H9 (cell line): Measurements from ENCODE around the gene HDAC7. TPM values are rescaled to one million over a fixed set of nuclear protein-coding genes. Genes with fewer than 3 reads are reported as not detected.

Source experiments
- DNase-seq: peaks from one replicate; pipeline ENCODE4 v3.0.0-alpha.2; 2017
- H2AFZ ChIP-seq: one replicate; pipeline ENCODE4 v1.6.1; 2013; ENCODE audit warnings: mild to moderate bottlenecking, low read length, control low read depth, moderate library complexity
- H2AK5ac ChIP-seq: 2 replicates; pipeline ENCODE4 v1.6.1; 2013; ENCODE audit warnings: low read length, control low read depth, mixed read lengths; ENCODE audit not compliant: insufficient read length
- H2BK120ac ChIP-seq: one replicate; pipeline ENCODE4 v1.6.1; 2013; ENCODE audit warnings: low read depth, mild to moderate bottlenecking, low read length, control low read depth, inconsistent platforms; ENCODE audit not compliant: poor library complexity, severe bottlenecking
- H2BK12ac ChIP-seq: 2 replicates; pipeline ENCODE4 v1.6.1; 2013; ENCODE audit warnings: low read length, control low read depth, mixed read lengths, low read depth; ENCODE audit not compliant: insufficient read length
- H2BK15ac ChIP-seq: 2 replicates; pipeline ENCODE4 v1.6.1; 2013; ENCODE audit warnings: low read depth, low read length, control low read depth
- H2BK20ac ChIP-seq: one replicate; pipeline ENCODE4 v1.6.1; 2013; ENCODE audit warnings: low read depth, mild to moderate bottlenecking, low read length, control low read depth, inconsistent platforms; ENCODE audit not compliant: poor library complexity, severe bottlenecking
- H2BK5ac ChIP-seq: 2 replicates; pipeline ENCODE4 v1.6.1; 2013; ENCODE audit warnings: low read length, control low read depth, mixed read lengths; ENCODE audit not compliant: insufficient read length
- H3K14ac ChIP-seq: 2 replicates; pipeline ENCODE4 v1.6.1; 2013; ENCODE audit warnings: low read length, control low read depth; ENCODE audit not compliant: insufficient read depth
- H3K18ac ChIP-seq: 2 replicates; pipeline ENCODE4 v1.6.1; 2013; ENCODE audit warnings: low read depth, mild to moderate bottlenecking, mixed read lengths, low read length, control low read depth; ENCODE audit not compliant: insufficient read length
- H3K23ac ChIP-seq: 2 replicates; pipeline ENCODE4 v1.6.1; 2013; ENCODE audit warnings: low read length, control low read depth, mixed read lengths, low read depth; ENCODE audit not compliant: insufficient read length
- H3K23me2 ChIP-seq: 2 replicates; pipeline ENCODE4 v1.6.1; 2013; ENCODE audit warnings: low read depth, mild to moderate bottlenecking, mixed read lengths, low read length, control low read depth; ENCODE audit not compliant: insufficient read length, poor library complexity, severe bottlenecking
- H3K27ac ChIP-seq: 2 replicates; pipeline ENCODE4 v1.5.1; 2013; ENCODE audit warnings: low read length, control low read depth, mixed read lengths, low read depth; ENCODE audit not compliant: insufficient read length
- H3K27me3 ChIP-seq: 2 replicates; pipeline ENCODE4 v1.6.1; 2013; ENCODE audit warnings: low read length, control low read depth, inconsistent platforms; ENCODE audit not compliant: insufficient read depth
- H3K4ac ChIP-seq: 2 replicates; pipeline ENCODE4 v1.6.1; 2013; ENCODE audit warnings: low read depth, mild to moderate bottlenecking, control low read depth, inconsistent platforms, low read length, moderate library complexity
- H3K4me1 ChIP-seq: 2 replicates; pipeline ENCODE4 v1.6.1; 2013; ENCODE audit warnings: low read length, control low read depth, inconsistent platforms; ENCODE audit not compliant: insufficient read depth
- H3K4me2 ChIP-seq: 2 replicates; pipeline ENCODE4 v1.6.1; 2013; ENCODE audit warnings: low read length, control low read depth, mixed read lengths; ENCODE audit not compliant: insufficient read length, insufficient read depth
- H3K56ac ChIP-seq: 2 replicates; pipeline ENCODE4 v1.6.1; 2013; ENCODE audit warnings: low read depth, mild to moderate bottlenecking, mixed read lengths, low read length, control low read depth; ENCODE audit not compliant: insufficient read length
- H3K79me1 ChIP-seq: 2 replicates; pipeline ENCODE4 v1.6.1; 2013; ENCODE audit warnings: low read depth, mild to moderate bottlenecking, moderate library complexity, low read length, control low read depth, inconsistent platforms; ENCODE audit not compliant: insufficient read depth, poor library complexity, severe bottlenecking
- H3K79me2 ChIP-seq: 2 replicates; pipeline ENCODE4 v1.6.1; 2013; ENCODE audit warnings: low read length, control low read depth, inconsistent platforms; ENCODE audit not compliant: insufficient read depth
- H3K9ac ChIP-seq: 2 replicates; pipeline ENCODE4 v1.6.1; 2013; ENCODE audit warnings: low read length, control low read depth, mixed read lengths; ENCODE audit not compliant: insufficient read length; ENCODE audit errors: extremely low read depth
- H3K9me3 ChIP-seq: one replicate; pipeline ENCODE4 v1.6.1; 2013; ENCODE audit warnings: low read depth, low read length, inconsistent platforms; ENCODE audit not compliant: control insufficient read depth
- H3T11ph ChIP-seq: one replicate; pipeline ENCODE4 v1.6.1; 2013; ENCODE audit warnings: mild to moderate bottlenecking, low read length, control low read depth, inconsistent platforms
- H4K20me1 ChIP-seq: one replicate; pipeline ENCODE4 v1.6.1; 2013; ENCODE audit not compliant: control insufficient read depth, insufficient read length, insufficient read depth
- H4K5ac ChIP-seq: 2 replicates; pipeline ENCODE4 v1.6.1; 2013; ENCODE audit warnings: low read depth, mild to moderate bottlenecking, mixed read lengths, low read length, control low read depth; ENCODE audit not compliant: insufficient read length
- H4K8ac ChIP-seq: replicated peaks from 2 replicates; pipeline ENCODE4 v1.6.1; 2013; ENCODE audit warnings: low read length, control low read depth, mixed read lengths, low read depth; ENCODE audit not compliant: insufficient read length
- H4K91ac ChIP-seq: 2 replicates; pipeline ENCODE4 v1.6.1; 2013; ENCODE audit warnings: low read depth, mild to moderate bottlenecking, moderate library complexity, mixed read lengths, low read length, control low read depth; ENCODE audit not compliant: insufficient read length
- H3K27ac Mint-ChIP-seq, 3 experiments: 2 replicates in 2 of 3; 3 replicates in 1 of 3; pipeline ENCODE4 v1.8.0; 2020 to 2021; ENCODE audit warnings: mixed read lengths in 3 of 3, mild to moderate bottlenecking in 1 of 3, moderate library complexity in 1 of 3
- H3K27me3 Mint-ChIP-seq: 2 replicates; pipeline ENCODE4 v1.8.0; 2021; ENCODE audit warnings: low read depth, mild to moderate bottlenecking, moderate library complexity, mixed read lengths
- H3K36me3 Mint-ChIP-seq, 3 experiments: 2 replicates in 2 of 3; 3 replicates in 1 of 3; pipeline ENCODE4 v1.8.0; 2020 to 2021; ENCODE audit warnings: low read depth in 3 of 3, mixed read lengths in 3 of 3; ENCODE audit not compliant: insufficient read depth in 1 of 3
- H3K4me1 Mint-ChIP-seq, 2 experiments: 2 replicates each; pipeline ENCODE4 v1.8.0; 2020; ENCODE audit warnings: mixed read lengths in 2 of 2
- H3K4me3 Mint-ChIP-seq, 2 experiments: 2 replicates in 1 of 2; 3 replicates in 1 of 2; pipeline ENCODE4 v1.8.0; 2020 to 2021; ENCODE audit warnings: mild to moderate bottlenecking in 2 of 2, mixed read lengths in 2 of 2, moderate library complexity in 1 of 2
- H3K9me3 Mint-ChIP-seq, 2 experiments: 2 replicates in 1 of 2; 3 replicates in 1 of 2; pipeline ENCODE4 v1.8.0; 2020; ENCODE audit warnings: mild to moderate bottlenecking in 2 of 2, mixed read lengths in 2 of 2, moderate library complexity in 1 of 2
- CTCF ChIP-seq: fragments of 200-600 bp; sonication (generic); conservative IDR thresholded peaks from 3 replicates; pipeline ENCODE4 v1.8.0; 2021; ENCODE audit warnings: antibody characterized with exemption, mild to moderate bottlenecking
- WGBS: extraction: QIAGEN DNeasy Blood & Tissue Kit; methylation state at CpG from one replicate; pipeline ENCODE4 v1.1.7; 2013; ENCODE audit warnings: missing lambda C conversion rate, low lambda C conversion rate, mixed read lengths; ENCODE audit not compliant: insufficient read length; ENCODE audit errors: extremely low coverage; 5-methylcytosine and 5-hydroxymethylcytosine counted together
- total RNA-seq: library from RNA; stranded (reverse); gene quantifications from 2 replicates; pipeline ENCODE4 v1.2.1, GENCODE V29; 2021

Gene HDAC7
- total RNA-seq, 1 experiment from 2014 or later = 72.1 TPM

- DNase-seq = no peak
- H2BK15ac ChIP-seq = no peak overlapping the region
- no peak overlapping the region for H3K4ac ChIP-seq
- no peak for TF ChIP-seq CTCF
- H2BK12ac ChIP-seq = no peak overlapping the region
- H2BK5ac ChIP-seq = no peak overlapping the region
- no peak overlapping the region for H4K5ac ChIP-seq
- no peaks in the 10 kb centered on the region for H3K79me2 ChIP-seq
- no peak overlapping the region for H3K14ac ChIP-seq
- H3K23me2 ChIP-seq = no peaks in the 10 kb centered on the region
- no peak overlapping the region for H4K91ac ChIP-seq
- whole genome bisulfite sequencing = no CpG with 5 or more reads among the region's 14 CpGs
- H2AK5ac ChIP-seq = no peak overlapping the region
- H4K8ac ChIP-seq = no peak overlapping the region
- no peak overlapping the region for H3K23ac ChIP-seq
- H3K27me3 ChIP-seq = no peaks in the 10 kb centered on the region
- no peak overlapping the region for H2BK120ac ChIP-seq
- no peaks in the 10 kb centered on the region for H3K4me1 ChIP-seq
- peaks cover 40 to 78% (median 77%) of the 10 kb centered on the region in 3 experiments; a peak in 6 of 7 replicates for H3K36me3 Mint-ChIP-seq
- no peaks in the 10 kb centered on the region for H3K9me3 ChIP-seq
- H4K20me1 ChIP-seq = no peaks in the 10 kb centered on the region
- H3K4me1 Mint-ChIP-seq = no peaks in the 10 kb centered on the region
- H2BK20ac ChIP-seq = no peak overlapping the region
- no peaks in the 10 kb centered on the region for H3K9me3 Mint-ChIP-seq
- H3K4me3 Mint-ChIP-seq = no peak overlapping the region
- no peak overlapping the region for H3K27ac Mint-ChIP-seq
- no peak overlapping the region for H3T11ph ChIP-seq
- no peaks in the 10 kb centered on the region for H3K27me3 Mint-ChIP-seq
- no peak overlapping the region for H3K56ac ChIP-seq
- H3K79me1 ChIP-seq = no peaks in the 10 kb centered on the region
- no peak overlapping the region for H3K27ac ChIP-seq
- no peak overlapping the region for H3K9ac ChIP-seq
- H2AFZ ChIP-seq = no peak overlapping the region
- H3K18ac ChIP-seq = no peak overlapping the region
- no peak overlapping the region for H3K4me2 ChIP-seq
Observed at GRCh38 chr12:47791351-47791746, 28.4 kb downstream of the HDAC7 start.
